GM23248 (cell line): ENCODE data around the gene KLHL14. TPM values are rescaled to one million over a fixed set of nuclear protein-coding genes. Genes with fewer than 3 reads are reported as not detected.

Experiments used
- DNase-seq: peaks from one replicate; pipeline ENCODE4 v3.0.0-alpha.2; 2015
- H2AFZ ChIP-seq: fragments of 200-600 bp; sonication (generic); 2 replicates; pipeline ENCODE4 v1.6.1; 2016; ENCODE audit warnings: antibody characterized with exemption
- H3F3A ChIP-seq: fragments of 200-600 bp; sonication (generic); 2 replicates; pipeline ENCODE4 v1.6.1; 2016; ENCODE audit warnings: mild to moderate bottlenecking, antibody characterized with exemption, mixed run types; ENCODE audit not compliant: insufficient read depth
- H3K27ac ChIP-seq: fragments of 200-600 bp; sonication (generic); 2 replicates; pipeline ENCODE4 v1.5.1; 2016; ENCODE audit warnings: mild to moderate bottlenecking
- H3K27me3 ChIP-seq: fragments of 200-600 bp; sonication (generic); replicated peaks from 2 replicates; pipeline ENCODE4 v1.6.1; 2016; ENCODE audit warnings: mild to moderate bottlenecking; ENCODE audit not compliant: insufficient read depth
- H3K36me3 ChIP-seq: fragments of 200-600 bp; sonication (generic); 2 replicates; pipeline ENCODE4 v1.6.1; 2016; ENCODE audit warnings: low read depth, mild to moderate bottlenecking
- H3K4me1 ChIP-seq: fragments of 200-600 bp; sonication (generic); 2 replicates; pipeline ENCODE4 v1.6.1; 2016; ENCODE audit warnings: mild to moderate bottlenecking; ENCODE audit not compliant: insufficient read depth
- H3K4me2 ChIP-seq: fragments of 200-600 bp; sonication (generic); one replicate; pipeline ENCODE4 v1.6.1; 2016; ENCODE audit warnings: mild to moderate bottlenecking; ENCODE audit not compliant: unreplicated experiment
- H3K4me3 ChIP-seq: fragments of 200-600 bp; sonication (generic); 2 replicates; pipeline ENCODE4 v1.5.1; 2016; ENCODE audit warnings: mild to moderate bottlenecking
- H3K79me2 ChIP-seq: fragments of 200-600 bp; sonication (generic); 2 replicates; pipeline ENCODE4 v1.6.1; 2016; ENCODE audit warnings: mild to moderate bottlenecking; ENCODE audit not compliant: insufficient read depth
- H3K9ac ChIP-seq: fragments of 200-600 bp; sonication (generic); 2 replicates; pipeline ENCODE4 v1.6.1; 2016; ENCODE audit warnings: mild to moderate bottlenecking
- H3K9me2 ChIP-seq: fragments of 200-600 bp; sonication (generic); 2 replicates; pipeline ENCODE4 v1.6.1; 2016; ENCODE audit warnings: mixed run types, mild to moderate bottlenecking, moderate library complexity; ENCODE audit not compliant: insufficient read depth
- H3K9me3 ChIP-seq: fragments of 200-600 bp; sonication (generic); one replicate; pipeline ENCODE4 v1.6.1; 2017; ENCODE audit warnings: low read depth
- H4K20me1 ChIP-seq: fragments of 200-600 bp; sonication (generic); 2 replicates; pipeline ENCODE4 v1.6.0; 2016; ENCODE audit not compliant: insufficient read depth
- EZH2 ChIP-seq: fragments of 200-600 bp; sonication (generic); IDR thresholded peaks from 2 replicates; pipeline ENCODE4 v1.6.1; 2018; ENCODE audit warnings: antibody characterized with exemption, mild to moderate bottlenecking; ENCODE audit not compliant: insufficient read depth, poor library complexity, severe bottlenecking
- EZH2phosphoT487 ChIP-seq: fragments of 200-600 bp; sonication (generic); IDR thresholded peaks from 2 replicates; pipeline ENCODE4 v1.6.1; 2018; ENCODE audit warnings: antibody characterized with exemption, moderate library complexity, mild to moderate bottlenecking, low read depth; ENCODE audit not compliant: insufficient read depth
- WGBS, 2 experiments: methylation state at CpG; one replicate each; pipeline ENCODE4 v1.1.6; 2015 to 2017; ENCODE audit warnings: low lambda C conversion rate in 2 of 2, low coverage in 1 of 2; ENCODE audit errors: missing lambda C conversion rate in 2 of 2; 5-methylcytosine and 5-hydroxymethylcytosine counted together
- in situ Hi-C: fragments of 300-500 bp; cut with MboI; formaldehyde crosslinking; loops from 2 replicates; pipeline ENCODE4 v1.15.0; 2020
- polyA plus RNA-seq: library from polyadenylated mRNA; unstranded; fragments of >200 nt; fragmentation: Nextera tagmentation; extraction: Ambion mirVana; gene quantifications from 2 replicates; pipeline ENCODE4 v1.2.1, GENCODE V29; 2016
- total RNA-seq: library from RNA; depleted of rRNA; stranded (reverse); fragments of >200 nt; shearing (Covaris generic); gene quantifications from 2 replicates; pipeline ENCODE4 v1.2.3, GENCODE V29; 2014

KLHL14 gene
- total and polyA plus RNA-seq, 2 experiments from 2014 or later, result not detected

- no peak overlapping the region for H3K9ac ChIP-seq
- no peaks in the 10 kb centered on the region for H3K9me2 ChIP-seq
- H3F3A ChIP-seq, result no peaks in the 10 kb centered on the region
- H2AFZ ChIP-seq, result no peak overlapping the region
- H3K4me1 ChIP-seq, result no peaks in the 10 kb centered on the region
- H4K20me1 ChIP-seq, result no peaks in the 10 kb centered on the region
- no peak for DNase-seq
- WGBS, 2 experiments, result 3 to 5% methylated on average over 34 to 37 of the region's 37 CpGs
- TF ChIP-seq EZH2, result peak; percentile 97
- no peak for TF ChIP-seq EZH2phosphoT487
- H3K27ac ChIP-seq, result no peak overlapping the region
- in situ Hi-C loops, result no loop called here
- no peaks in the 10 kb centered on the region for H3K9me3 ChIP-seq
- H3K36me3 ChIP-seq, result no peaks in the 10 kb centered on the region
- no peak overlapping the region for H3K4me2 ChIP-seq
- no peak overlapping the region for H3K4me3 ChIP-seq
- H3K79me2 ChIP-seq, result no peaks in the 10 kb centered on the region
- H3K27me3 ChIP-seq, result peaks cover 37% of the 10 kb centered on the region
Measured at GRCh38 chr18:32771169-32771751, 1.6 kb downstream of the KLHL14 start.

GRCh38 chr18:32770666-32771168 lies 2.1 kb downstream of the KLHL14 start:
- no peaks in the 10 kb centered on the region for H3K36me3 ChIP-seq
- no peak overlapping the region for H3K27ac ChIP-seq
- H2AFZ ChIP-seq, result no peak overlapping the region
- no peaks in the 10 kb centered on the region for H3K9me2 ChIP-seq
- H3F3A ChIP-seq, result no peaks in the 10 kb centered on the region
- no peak overlapping the region for H3K4me3 ChIP-seq
- no peaks in the 10 kb centered on the region for H3K79me2 ChIP-seq
- no peak for DNase-seq
- H3K4me2 ChIP-seq, result no peak overlapping the region
- peaks cover 37% of the 10 kb centered on the region for H3K27me3 ChIP-seq
- H3K9me3 ChIP-seq, result no peaks in the 10 kb centered on the region
- in situ Hi-C loops, result no loop called here
- no peaks in the 10 kb centered on the region for H3K4me1 ChIP-seq
- TF ChIP-seq EZH2phosphoT487, result no peak
- TF ChIP-seq EZH2, result no peak
- H4K20me1 ChIP-seq, result no peaks in the 10 kb centered on the region
- WGBS, 2 experiments, result 4 to 5% methylated on average over 30 to 34 of the region's 34 CpGs
- no peak overlapping the region for H3K9ac ChIP-seq

GRCh38 chr18:32770054-32770665 lies 2.7 kb downstream of the KLHL14 start:
- TF ChIP-seq EZH2 (no peak), EZH2phosphoT487 (no peak)
- H3K4me2 ChIP-seq, result no peak overlapping the region
- H3K9ac ChIP-seq, result no peak overlapping the region
- H3K79me2 ChIP-seq, result no peaks in the 10 kb centered on the region
- no peaks in the 10 kb centered on the region for H4K20me1 ChIP-seq
- no peaks in the 10 kb centered on the region for H3K9me3 ChIP-seq
- H3K27me3 ChIP-seq, result peaks cover 37% of the 10 kb centered on the region
- DNase-seq, result no peak
- H3K36me3 ChIP-seq, result no peaks in the 10 kb centered on the region
- H3K9me2 ChIP-seq, result no peaks in the 10 kb centered on the region
- no peak overlapping the region for H3K4me3 ChIP-seq
- WGBS, 2 experiments, result 5 to 6% methylated on average over 27 to 37 of the region's 37 CpGs
- H3K27ac ChIP-seq, result no peak overlapping the region
- no peak overlapping the region for H2AFZ ChIP-seq
- no peaks in the 10 kb centered on the region for H3K4me1 ChIP-seq
- no peaks in the 10 kb centered on the region for H3F3A ChIP-seq
- in situ Hi-C loops, result no loop called here

- DNase-seq, result no peak
- WGBS, 2 experiments, result 14% methylated on average over 24 to 31 of the region's 31 CpGs
Measured at GRCh38 chr18:32769586-32770053, 3.2 kb downstream of the KLHL14 start.

More at GRCh38 chr18:32769586-32770053, 3.2 kb downstream of the KLHL14 start:
- Histone ChIP-seq H3K27ac (no peak overlapping the region), H3K9ac (no peak overlapping the region), H3K4me2 (no peak overlapping the region), H4K20me1 (no peaks in the 10 kb centered on the region), H3K9me2 (no peaks in the 10 kb centered on the region), H3K27me3 (peaks cover 37% of the 10 kb centered on the region), H3K4me3 (no peak overlapping the region), H3K4me1 (no peaks in the 10 kb centered on the region), H3K36me3 (no peaks in the 10 kb centered on the region), H3F3A (no peaks in the 10 kb centered on the region), H3K9me3 (no peaks in the 10 kb centered on the region), H3K79me2 (no peaks in the 10 kb centered on the region), H2AFZ (no peak overlapping the region)
- in situ Hi-C loops, result no loop called here
- TF ChIP-seq EZH2 (no peak), EZH2phosphoT487 (no peak)
